8988T (cell line): ENCODE data around the gene FBXO24.

Experiments
- DNase-seq: peaks from one replicate; pipeline ENCODE4 v3.0.0; 2011

FBXO24 gene

DNA sequence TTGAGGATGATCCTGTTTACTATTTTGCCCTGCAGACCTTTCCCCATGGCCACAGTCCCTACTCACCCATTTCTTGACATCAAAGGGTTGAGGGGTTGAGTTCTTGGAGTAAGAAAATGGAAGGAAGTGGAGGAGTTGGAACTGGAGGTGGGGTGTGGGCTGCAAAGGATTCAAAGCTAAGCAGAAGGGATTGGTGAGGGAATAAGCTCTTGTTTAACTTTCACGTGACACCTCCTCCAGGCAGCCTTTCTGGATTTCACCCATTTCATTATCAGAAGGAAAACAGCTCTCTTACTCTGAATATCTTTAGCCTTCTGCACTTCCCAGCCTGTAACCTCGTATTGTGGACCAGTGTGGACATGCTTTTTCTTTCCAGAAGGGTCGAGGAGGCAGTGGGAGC, 39.9 kb downstream of the FBXO24 start:
- DNase-seq: no peak

- peak; percentile 51 for DNase-seq
Measured at GRCh38 chr7:100626530-100627237, 40.6 kb downstream of the FBXO24 start.

GRCh38 chr7:100627238-100627549, 41.1 kb downstream of the FBXO24 start:
- DNase-seq: no peak

DNA sequence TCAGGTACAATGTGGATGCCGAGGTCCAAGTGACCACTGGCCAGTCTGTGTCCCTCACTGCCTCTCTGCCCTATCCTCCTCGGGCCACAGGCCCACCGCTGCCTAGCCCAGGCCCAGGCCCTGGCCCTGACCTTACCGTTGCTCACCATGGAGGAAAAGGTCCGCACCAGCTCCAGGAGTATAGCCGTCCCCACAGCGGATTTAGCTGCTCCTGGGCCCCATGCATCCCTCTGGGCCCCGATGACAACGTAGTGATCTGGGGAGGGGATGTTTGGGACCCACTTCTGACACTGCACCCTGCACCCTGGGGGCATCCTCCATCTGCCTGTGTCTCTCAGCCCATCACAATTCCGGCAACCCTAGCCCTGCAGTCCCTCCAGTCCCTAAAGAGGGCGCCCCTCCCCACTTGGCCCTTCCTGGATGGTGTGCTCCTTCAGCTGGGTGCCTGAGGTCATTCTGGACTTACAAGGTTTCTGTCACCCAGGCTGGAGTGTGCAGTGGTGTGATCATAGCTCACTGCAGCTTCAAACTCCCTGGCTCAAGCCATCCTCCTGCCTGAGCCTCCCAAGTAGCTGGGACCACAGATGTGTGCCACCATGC, 43.1 kb downstream of the FBXO24 start:
- DNase-seq: peak; percentile 93

DNA sequence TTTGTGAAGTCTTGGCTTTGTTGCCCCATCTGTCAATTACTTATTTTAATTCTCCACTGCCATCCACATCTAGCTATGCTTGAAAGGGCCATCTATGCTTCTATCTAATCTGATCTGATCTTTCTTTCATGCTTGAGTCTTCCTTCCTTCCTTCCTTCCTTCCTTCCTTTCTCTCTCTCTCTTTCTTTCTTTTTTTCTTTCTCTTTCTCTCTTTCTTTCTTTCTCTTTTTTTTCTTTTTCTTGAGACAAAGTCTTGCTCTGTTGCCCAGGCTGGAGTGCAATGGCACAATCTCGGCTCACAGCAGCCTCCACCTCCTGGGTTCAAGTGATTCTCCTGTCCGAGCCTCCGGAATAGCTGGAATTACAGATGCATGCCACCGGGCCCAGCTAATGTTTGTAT, 43.9 kb downstream of the FBXO24 start:
- no peak for DNase-seq

- DNase-seq: peak; percentile 71
Measured at GRCh38 chr7:100632951-100633717, 47.0 kb downstream of the FBXO24 start.

DNA sequence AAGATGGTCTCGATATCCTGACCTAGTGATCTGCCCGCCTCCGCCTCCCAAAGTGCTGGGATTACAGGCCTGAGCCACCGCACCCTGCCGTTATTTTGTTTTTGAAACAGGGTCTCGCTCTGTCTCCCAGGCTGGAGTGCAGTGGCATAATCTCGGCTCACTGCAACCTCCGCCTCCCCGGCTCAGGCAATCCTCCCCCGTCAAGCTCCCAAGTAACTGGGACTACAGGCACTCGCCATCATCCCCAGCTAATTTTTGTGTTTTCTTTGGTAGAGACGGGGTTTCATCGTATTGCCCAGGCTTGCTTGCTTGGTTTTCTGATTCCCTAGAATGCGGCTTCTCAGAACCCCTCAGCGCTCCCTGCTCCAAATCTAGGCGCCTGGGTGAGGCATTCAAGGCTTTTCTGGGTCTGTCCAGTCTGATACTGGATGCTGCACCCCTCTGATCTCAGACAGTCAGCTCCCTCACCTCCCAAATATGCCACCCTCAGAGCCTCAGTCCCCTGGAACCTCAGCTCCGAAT, 53.9 kb downstream of the FBXO24 start:
- DNase-seq: no peak

DNA sequence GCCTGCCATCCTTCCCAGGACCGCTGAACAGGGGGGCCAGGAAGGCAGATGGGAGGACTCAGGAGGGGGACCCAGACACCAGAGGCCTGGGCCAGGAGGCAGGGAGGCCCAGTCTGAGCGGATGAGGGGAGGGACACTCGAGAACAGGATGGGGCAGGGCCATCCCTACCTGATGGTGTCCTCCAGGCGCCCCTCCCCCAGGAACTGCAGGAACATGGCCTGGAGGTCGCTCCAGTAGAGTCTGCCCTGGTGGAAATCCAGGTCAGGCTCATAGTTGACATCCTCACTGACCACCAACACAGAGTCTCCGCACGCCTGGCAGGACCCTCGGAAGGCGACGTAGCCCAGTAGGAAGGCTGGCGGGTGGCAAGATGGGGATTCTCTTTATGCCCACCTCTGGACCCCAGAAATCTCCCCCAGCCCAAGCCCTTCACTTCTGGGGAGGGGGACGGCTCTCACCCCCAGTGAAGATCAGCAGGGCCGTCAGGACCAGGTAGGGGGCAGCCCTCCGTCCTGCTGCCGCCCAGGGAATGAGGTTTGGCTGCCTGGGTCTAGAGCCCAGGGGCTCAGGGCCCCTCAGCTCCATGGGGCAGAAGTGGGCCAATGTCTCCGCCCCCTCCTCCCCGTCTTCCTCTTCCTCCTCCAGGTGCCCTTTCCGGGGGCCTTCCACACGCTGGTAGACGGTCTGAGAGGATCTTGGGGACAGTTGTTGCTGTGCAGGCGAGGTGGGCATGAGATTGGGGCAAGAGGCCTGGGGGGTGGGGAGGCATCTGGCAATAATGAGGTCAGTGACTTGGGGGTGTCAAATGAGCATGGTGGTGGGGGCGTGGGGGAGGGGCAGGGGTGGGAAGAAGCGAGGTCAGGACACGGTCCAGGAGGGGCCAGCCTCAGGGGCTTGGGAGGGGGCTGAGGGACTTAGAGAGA, 54.7 kb downstream of the FBXO24 start:
- DNase-seq: no peak

DNA sequence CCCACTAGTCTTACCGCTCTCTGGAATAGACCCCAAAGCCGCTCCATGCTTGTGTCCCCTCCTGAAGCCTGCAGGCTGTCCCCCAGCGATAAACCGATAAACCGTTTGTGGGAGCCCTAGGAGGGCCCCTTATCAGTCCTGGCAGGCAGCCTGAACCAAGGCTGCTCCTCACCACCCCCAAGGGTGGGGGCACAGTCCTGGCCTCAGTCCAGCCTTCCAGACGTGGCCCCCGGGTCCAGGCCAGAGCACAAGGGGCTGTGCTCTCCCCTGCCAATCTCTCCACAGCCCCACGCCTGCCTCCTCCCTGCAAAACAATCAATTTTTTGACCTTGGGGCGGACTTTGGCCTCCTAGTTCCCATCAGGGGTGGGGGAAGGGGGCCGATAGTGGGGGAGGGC, 55.3 kb downstream of the FBXO24 start, which contains the start of gene TFR2:
TSS of gene TFR2 (minus strand) at position 90 of the 397 bp plus-strand sequence. CDS start at position 47, 43 bp downstream.
- DNase-seq: no peak

DNA sequence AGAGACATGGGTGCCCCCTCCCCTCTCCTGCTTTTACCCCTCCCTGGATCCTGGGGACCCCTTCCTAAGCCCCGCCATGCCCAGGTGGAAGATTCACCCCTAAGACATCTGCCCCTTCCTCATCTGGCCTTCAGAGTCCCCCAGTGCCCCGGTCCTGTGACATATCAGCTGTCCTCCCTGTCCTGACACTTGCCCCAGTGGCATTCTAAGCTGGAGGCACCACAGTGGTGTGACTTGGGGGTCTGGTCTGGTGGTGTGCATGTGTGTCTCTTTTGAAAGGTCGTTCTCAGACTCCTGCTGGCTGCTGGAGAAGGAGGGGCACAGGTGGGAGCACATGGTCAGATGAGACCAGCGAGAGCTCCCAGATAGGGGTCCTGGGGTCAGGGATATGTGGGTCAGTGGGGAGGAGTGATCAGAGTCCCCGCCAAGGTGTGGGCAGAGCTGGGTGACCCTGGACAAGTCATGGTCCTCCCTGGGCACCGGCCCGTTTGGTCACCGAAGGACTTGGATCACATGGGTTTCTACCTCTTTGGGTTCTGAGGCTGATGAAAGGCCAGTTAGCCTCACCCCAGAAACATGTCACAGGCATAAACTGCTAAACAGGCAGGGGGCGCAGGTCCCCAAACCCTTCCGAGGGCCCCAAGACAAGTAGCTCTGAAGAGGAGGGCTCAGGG, 55.9 kb downstream of the FBXO24 start:
- DNase-seq: no peak

DNA sequence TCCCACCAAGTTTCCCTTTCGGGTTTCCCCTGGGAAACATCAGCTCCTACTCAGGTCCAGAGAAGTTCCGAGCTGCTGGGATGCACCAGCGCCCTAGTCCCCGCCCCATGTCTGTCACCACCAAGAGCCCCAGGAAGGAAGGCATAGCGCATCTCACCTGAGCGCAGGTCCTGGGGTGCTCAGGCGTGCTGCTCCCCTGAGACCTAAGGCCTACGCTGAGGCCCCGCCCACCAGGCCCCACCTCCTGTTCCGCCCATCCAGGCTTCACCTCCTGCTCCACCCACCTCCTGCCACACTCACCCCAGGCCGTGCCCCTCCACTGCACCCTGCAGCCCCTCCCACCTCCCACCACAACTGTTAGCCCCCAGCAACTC, 56.4 kb downstream of the FBXO24 start:
- no peak for DNase-seq

GRCh38 chr7:100649826-100650565, 63.9 kb downstream of the FBXO24 start:
- DNase-seq: no peak
